HCEC 1CT (cell line): ENCODE results near the gene TNFRSF8.

Experiments used
- DNase-seq: peaks from one replicate; pipeline ENCODE4 v3.0.0-alpha.2; 2017

Gene TNFRSF8

GRCh38 chr1:12161662-12162458, 98.8 kb downstream of the TNFRSF8 start:
- peak; percentile 84 for DNase-seq

GRCh38 chr1:12162459-12163137, 99.5 kb downstream of the TNFRSF8 start:
- DNase-seq, result no peak

DNA sequence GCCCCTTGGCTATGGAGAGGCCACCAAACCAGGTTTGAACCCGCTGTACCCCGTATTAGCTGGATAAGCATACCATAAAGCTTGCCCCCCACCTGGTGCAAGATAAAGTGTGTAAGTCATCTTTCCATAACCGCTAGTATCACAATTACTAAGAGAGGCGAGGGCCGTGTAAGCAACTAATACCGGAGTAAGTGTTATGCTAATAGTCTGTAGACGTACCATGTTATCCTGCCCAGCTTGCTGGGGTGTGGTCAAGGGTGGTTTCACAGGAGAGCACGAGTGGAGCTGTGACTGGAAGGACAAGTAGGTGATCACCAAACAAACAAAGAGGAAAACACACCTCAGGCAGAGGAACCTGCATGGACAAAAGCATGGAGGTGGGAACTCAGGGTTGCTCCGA, 100.1 kb downstream of the TNFRSF8 start:
- no peak for DNase-seq

DNA sequence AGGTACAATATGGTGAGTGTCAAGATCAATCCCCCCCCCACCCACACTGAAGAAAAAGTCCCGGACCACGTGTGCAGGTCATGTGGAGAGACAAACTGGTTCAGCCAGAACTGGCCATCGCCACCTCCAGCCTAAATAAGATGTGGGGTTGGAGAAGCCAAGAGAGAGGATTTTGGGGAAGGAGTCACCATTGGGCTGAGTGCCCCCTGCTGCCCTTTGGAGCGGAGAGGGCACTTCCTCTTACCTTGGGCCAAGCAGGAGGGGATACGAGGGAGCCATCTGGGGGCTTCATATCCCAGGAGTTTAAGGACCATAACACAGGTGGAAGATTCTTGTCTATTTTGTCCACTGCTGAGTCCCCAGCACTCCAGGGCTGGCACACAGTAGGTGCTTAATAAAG, 101.1 kb downstream of the TNFRSF8 start:
- DNase-seq, result no peak

DNA sequence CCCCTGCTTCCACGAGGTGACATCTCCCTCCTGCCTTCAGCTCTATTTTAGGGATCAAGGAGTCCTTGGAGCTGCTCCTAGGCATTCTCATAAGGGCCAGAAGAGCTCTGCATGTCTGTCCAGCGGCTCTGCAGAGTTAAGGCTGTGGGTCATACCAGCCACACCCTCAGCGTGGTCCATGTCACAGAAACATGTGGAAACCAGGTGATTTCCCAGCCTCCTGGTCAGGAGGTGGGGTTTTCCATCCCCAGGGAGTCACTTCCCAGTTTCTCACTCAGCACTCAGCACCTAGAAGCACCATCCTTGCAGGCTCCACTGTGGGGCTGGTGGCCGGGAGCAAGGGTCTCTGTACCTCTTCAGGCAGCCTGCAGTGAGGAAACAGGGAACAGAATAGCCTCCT, 102.2 kb downstream of the TNFRSF8 start:
- no peak for DNase-seq

GRCh38 chr1:12166834-12167492, 103.9 kb downstream of the TNFRSF8 start, which contains the start of gene TNFRSF1B:
TNFRSF1B (plus strand) TSS chr1:12166991; CDS start chr1:12167092, 101 bp downstream.
- DNase-seq, result no peak

DNA sequence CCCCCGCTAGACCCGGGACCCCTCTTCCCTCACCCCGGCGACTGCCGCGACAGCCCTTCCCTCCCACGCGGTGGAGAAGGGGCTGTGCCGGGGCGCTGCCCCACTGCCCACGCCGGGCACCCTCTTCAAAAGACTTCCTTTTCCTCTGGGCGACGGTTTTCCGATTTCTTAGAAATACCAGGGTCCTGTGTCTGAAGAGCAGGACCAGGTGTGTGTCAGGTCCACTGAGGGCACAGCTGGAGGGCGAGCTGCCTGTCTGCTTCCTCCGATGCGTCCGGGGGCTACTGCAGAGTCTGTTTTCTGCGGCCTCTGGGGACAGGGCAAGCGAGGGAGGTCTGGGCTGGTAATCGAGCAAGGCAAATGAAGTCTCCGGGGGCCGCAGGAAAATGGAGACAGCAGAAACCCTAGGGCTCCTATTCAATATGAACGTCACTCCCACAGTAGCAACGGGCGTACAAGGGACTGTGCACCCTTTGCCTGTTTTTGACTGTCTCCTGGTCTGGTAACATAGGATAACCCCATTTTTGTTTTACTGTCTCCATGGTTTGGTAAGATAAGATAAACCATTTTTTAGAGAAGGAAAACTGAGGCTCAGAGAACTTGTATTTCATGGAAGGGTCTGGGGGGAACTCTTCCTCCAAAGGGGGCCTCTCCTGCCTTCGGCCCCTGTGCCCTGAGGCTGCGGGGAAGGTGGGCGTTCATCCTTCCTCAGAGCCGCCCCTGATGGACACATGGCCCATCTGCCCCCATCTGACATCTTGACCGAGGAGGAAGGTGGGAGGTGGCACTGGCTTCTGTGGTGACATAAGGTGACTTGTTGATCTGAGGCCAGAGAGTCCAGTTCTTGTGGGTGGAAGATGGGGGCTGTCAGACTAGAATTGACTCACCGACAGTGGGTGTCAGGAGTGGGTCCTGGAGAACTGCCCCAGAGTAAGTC, 104.7 kb downstream of the TNFRSF8 start:
- no peak for DNase-seq

- DNase-seq, result no peak
Observed at GRCh38 chr1:12168451-12169160, 105.5 kb downstream of the TNFRSF8 start.

GRCh38 chr1:12169442-12170135, 106.5 kb downstream of the TNFRSF8 start:
- DNase-seq, result no peak

DNA sequence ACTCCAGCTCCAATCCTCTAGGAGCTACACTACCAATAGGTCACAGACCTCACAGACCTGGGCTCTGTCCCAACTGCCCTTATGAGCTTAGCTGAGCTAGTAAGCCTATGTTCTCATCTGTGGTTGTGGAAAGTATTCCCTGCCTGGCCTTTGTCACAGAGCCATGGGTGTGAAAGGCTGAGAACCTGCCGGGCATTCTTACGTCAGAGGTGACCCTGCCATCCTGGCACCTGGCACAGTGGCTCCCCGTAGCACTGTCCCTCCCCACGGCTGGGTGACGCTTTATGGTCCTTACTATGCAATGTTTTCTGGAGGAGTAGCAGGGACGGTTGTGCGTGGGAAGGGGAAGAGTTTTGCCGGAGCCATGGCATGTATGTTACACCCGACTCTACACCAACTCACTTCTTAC, 107.2 kb downstream of the TNFRSF8 start:
- DNase-seq, result no peak

DNA sequence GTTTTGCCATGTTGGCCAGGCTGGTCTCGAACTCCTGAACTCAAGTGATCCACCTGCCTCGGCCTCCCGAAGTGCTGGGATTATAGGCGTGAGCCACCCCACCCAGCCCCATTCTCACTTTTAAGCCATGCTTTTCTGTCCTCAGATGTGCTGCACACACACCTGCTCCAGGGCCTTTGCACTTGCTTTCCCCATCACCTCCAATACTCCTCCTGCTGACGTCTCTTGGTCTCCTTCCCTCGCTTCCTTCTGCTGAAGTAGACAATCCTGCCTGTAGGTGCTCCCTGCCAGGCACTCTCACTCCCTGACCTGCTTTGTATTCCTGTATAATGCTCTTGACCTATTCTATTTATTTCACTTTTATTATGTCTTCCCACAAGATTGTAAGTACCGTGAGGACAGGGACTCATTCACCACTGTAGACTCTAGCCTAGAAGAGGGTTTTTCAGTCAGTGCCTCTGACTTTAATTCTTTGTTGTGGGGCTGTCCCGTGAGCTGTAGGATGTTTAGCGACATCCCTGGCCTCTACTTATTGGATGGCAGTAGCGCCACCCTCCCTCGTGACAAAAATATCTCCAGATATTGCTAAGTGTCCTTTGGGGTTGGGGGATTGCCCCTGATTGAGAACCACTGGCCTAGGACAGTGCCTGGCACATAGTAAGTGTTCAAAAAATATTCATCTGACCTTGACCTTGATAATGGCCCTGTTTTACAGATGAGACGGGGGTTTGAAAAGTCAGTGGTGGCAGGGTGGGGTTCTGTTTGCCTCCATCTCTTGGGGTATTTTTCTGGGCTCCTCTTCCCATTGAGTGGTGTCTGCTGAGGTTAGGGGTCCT, 108.3 kb downstream of the TNFRSF8 start:
- no peak for DNase-seq

GRCh38 chr1:12172042-12172851, 109.1 kb downstream of the TNFRSF8 start:
- peak; percentile 25 for DNase-seq

- no peak for DNase-seq
Observed at GRCh38 chr1:12173041-12173509, 110.0 kb downstream of the TNFRSF8 start.

DNA sequence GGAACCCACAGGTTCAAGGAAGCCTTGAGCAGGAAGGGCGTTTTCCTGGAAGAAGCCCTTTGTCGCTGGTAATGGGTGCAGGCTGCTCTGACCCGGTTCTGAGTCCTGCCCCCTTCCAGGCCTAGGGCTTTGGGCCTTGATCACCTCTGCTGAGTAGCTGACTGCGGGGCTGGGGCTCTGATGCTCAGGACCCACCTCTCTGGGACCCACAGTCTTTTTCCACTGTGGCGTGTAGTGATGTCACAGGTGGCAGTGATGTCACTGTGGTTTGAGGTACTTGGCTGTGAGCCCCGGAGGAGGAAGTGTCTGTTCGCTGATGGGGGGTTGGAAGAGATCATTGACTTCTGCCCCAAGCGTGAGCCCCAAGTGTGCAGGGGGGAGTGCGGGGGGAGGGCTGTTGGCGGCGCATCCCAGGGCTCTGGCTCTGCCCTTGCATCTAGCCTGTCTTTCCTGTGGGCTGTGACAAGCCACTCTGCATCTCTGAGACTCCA, 110.6 kb downstream of the TNFRSF8 start:
- no peak for DNase-seq

DNA sequence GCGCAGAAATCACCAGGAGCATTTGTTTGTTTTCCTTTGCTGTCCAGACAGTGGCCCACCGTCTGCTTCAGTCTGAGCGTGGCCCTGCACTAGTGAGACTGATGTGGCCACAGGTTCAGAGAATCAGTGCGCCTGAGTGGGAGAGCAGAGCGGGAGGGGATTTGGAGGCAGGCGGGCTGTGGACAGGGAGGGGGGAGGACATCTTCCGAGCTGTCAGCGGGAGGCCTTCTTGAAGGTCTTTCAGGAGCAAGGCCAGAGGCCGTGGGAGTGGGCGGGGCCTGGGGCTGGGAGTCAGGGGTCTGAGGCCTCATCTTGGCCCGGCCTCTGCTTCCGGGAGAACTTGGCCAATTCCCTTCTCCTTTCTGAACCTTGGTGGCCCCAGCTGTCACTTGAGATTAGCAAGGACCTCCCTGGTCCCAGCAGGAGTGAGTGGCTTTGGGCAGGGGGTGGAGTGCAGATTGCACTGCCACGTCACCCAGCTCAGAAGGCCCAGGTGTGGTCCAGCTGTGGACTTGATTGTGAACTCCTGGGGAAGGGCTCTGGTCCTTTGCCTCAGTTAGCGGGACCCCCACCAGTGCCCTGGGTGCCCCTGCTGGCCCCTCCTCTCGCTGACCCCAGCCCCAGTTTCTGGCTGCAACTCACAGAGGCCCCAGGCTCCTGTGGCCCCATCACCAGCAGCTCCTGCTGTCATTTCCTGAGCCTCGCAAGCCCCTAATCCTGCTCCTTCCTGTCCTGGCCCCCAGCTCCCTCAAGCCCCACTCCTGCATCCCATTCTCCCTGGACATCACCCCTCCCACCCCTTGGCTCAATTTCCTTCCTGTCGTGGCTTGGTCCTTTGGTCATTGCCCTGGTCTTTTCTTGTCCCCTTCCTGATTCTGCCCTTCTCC, 112.1 kb downstream of the TNFRSF8 start:
- DNase-seq, result no peak

DNA sequence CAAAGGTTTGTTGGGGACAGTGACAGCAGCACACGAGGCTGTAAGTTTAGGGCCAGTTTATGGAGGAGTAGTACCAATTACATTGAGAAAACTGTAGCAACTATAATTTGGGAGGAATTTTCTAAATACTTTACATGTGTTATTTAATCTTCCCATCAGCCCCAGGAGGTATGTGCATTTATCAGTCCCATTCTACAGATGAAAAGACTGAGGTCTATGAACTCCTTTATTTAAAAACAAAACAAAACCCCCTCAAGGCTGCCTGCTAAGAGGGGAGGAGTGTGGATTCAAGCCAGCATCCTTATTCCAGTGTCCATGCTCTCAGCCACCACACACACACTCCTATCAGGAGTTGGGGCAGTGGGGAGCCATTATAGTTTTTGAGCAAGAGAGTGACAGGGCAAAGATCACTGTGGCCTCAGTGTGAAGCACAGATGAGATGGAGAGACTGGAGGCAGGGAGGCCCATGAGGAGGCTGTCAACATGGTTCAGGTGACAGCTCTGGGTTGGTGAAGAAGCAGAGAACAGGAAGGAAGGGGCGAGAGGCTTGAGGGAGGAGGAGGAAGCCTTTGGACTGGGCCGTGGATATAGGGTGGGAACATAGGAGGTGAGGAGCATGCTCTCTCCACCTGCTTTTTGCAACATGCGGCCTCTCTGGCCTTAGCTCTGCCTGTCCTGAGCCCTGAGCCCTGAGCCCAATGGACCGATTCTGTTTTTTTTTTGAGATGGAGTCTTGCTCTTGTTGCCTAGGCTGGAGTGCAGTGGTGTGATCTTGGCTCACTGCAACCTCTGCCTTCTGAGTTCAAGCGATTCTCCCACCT, 113.4 kb downstream of the TNFRSF8 start:
- no peak for DNase-seq
